Hepatic stellate cell (primary cell): ENCODE measurements around the gene MICALL2.

ENCODE experiments used
- DNase-seq: peaks from one replicate; pipeline ENCODE4 v3.0.0; 2011; ENCODE audit warnings: low spot score

MICALL2 gene

DNA sequence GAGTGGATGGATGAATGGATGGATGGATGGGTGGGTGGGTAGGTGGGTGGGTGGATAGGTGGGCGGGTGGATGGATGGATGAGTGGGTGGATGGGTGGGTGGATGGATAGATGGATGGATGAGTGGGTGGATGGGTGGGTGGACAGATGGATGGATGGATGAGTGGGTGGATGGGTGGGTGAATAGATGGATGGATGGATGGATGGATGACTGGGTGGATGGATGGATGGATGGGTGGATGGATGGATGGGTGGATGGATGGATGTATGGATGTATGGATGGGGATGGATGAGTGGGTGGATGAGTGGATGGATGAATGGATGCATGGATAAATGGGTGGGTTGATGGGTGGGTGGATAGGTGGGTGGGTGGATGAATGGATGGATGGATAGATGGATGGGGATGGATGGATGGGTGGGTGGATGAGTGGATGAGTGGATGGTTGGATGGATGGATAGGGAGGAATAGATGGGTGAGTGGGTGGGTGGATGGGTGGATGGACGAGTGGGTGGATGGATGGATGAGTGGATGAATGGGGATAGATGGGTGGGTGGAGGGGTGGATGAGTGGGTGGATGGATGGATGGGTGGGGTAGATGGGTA lies 43.8 kb downstream of the MICALL2 start:
- DNase-seq: no peak

DNA sequence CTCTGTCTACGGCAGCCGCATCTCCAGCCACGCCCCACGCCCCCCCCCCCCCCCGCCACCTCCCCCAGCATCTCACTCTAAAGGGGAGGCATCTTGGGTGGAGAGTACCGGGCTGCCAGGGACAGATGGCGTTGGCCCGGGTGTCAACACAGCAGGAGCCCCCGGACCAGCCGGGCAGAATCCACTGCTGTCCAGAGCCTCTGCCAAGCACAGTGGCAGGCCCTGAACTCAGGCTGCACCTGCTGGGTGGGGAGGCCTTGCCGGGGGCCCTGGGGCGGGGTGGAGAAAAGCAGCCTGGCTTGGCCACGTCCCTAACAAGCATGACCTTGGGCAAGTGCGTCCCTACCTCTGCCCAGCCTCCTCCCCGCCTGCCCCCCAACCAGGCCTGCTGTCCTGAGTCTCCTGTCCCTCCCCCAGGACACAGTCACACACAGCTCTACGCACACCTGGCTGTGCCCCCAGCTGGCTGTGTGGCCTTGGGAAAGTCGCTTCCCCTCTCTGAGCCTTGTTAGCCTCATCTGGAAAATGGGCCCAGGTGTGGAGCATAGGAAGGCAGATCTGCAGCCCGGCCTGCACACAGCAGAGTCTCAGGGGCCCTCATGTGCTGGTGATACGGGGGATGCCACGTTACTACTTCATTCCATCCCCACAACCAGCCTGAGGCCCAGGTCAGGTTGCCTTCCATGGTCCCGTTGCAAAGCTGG lies 45.2 kb downstream of the MICALL2 start:
- no peak for DNase-seq

DNA sequence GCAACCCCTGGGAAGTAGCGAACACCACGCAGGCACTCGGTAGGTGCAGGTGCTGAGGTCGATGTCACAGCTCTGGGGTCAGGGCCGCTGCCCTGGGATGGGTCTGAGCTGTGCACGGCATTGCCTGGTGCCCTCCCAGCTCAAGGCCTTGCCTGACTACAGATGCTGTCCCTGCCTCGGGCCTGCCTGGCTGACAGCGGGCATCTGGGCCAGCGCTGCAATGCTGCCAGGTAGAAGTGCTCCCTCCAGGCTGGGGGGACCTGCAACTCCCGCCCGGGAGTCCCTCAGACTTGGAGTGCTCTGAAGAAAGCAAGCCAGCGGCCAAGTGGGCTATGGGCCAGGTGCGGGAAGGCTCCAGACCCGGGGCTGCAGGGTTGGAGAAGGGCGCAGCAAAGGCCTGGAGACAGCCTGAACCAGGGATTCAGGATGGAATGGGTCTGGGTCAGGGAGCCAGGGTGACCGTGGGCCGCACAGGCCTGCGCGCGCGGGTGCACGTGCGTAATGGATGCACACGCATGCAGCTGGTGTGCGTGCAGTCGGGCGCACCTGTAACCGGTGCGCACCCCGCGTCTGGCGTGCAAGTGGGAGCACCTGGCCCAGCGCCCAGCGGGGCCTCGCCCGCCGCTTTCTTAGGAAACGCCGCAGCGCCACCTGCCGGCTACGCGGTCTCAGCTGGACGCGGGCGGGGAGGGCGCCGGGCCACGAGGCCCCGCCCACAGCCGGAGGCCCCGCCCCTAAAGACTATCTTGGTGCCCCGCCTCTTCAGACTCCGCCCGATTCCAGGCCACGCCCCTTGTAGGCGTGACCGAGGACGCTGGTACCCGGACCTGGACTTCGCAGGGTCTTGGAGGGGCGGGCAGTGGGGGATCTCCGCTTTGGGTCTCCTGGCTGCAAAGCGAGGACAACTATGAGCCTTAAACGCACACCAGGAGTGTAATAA lies 46.7 kb downstream of the MICALL2 start:
- DNase-seq: peak; percentile 95

DNA sequence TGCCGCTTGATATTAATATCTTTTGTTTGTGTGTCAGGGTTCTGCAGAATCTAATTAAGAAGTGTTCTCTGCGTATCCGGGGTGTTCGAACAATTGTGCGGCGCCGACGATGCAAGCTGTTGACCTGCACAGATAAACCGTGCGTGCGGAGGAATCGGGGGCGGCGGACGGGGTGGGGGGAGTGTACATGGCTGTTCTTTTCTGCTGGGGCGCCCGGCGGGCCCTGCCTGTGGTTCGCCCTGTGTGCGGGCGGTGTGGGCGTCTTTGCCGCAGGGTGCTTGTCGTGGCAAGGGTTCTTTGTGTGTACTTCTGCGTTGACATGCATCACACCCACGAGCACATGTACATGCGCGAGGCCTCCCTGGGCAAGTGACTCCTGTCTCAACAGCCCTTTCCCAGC lies 47.9 kb downstream of the MICALL2 start:
- no peak for DNase-seq

DNA sequence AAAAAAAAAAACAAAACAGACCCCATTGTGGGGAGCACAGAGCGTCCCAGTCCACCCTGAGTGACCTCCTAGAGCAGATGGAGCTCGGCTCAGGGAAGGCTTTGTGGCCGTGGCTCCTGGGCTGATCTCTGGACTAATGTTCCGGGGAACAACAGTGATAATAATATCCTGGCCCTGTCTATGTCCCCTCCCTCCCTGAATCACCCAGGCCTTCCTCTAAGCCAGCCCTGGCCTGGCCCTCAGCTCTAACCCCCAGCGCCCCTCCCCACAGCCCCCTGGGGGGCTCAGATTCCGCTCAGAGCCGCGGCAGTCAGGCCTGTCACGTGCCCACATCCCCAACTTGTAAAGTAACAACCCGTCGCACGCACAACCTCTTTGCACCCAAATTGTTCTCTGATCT lies 48.3 kb downstream of the MICALL2 start:
- DNase-seq: no peak

DNA sequence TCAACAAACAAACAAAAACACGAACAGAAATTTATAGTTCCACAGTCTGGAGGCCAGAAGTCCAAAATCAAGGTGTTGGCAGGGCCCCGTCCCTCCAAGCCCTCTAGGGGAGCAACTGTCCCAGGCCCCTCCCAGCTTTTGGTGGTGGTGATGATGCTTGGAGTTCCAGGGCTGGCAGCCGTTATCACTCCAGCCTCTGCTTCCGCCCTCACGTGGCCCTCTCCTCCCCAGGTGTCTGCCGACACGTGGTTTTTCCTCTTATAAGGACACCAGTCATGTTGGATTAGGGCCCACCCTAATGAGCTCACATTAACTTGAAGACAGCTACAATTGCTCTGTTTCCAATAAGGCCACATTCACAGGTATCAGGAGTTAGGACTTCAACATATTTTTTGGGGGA lies 49.7 kb downstream of the MICALL2 start:
- no peak for DNase-seq

DNA sequence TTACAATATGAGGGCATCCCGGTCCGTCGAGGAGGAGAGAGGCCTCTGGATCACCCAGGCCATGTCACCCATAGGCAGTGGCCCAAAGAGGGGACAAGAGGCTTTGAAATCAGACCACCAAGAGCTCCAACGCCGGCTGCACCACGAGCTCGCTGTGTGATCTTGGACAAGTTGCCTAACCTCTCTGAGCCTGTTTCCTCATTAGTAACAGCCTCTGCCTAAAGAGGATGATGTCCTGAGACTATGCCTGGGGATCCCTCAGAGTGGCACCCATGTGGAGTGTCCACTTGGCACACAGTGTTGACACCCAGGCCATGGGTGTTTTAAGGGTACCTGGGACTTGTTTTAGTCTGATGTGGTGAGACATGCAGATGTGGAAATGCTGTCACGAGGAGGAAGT lies 50.8 kb downstream of the MICALL2 start:
- DNase-seq: no peak

DNA sequence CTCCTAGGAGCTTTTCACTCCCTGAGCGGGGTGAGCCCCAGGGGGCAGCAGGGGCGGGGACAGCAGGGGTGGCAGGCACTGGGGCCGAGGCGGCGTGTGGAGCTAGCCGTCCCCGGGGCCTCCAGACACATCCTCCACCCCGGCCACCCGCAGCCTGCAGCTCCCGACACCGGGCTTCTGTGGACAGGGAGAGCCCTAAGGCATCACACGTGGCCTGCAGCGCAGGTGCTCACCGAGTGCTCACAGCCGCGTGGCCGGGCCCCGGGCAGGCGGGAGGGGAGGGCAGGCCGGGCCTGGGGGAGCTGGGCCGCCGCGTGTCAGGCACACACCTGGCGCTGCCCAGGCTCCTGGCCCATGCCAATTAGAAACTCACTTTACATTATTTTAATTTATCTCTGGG lies 51.4 kb downstream of the MICALL2 start:
- DNase-seq: no peak

DNA sequence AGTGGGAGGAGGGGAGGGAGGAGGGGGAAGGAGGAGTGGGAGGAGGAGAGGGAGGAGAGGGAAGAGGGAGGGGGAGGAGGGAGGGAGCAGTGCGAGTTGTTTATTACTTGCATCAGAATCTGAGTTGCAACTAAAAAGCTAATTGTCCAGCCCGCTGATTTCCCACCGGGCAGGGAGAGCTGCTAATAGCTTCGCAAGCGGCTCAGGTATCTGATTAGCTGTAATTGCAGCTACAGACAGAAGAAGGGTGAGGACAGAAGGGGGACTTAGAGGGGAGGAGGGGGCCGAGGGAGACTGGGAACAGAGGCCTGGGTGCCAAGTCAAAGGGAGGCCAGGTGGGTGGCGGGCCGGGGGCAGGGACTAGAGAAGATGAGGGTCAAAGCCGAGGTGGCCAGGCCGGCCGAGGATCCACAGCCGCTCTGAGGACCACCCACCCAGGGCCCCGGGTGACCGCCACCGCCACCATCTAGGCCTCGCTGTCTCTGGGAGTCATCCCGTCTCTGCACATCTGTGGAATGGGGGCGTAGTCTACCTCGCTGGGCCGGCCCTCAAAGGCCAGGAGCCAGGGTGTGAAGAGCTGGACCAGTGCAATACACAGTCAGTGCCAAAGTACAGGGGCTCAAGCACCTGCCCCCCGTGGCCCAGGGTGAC lies 54.2 kb downstream of the MICALL2 start:
- DNase-seq: no peak

DNA sequence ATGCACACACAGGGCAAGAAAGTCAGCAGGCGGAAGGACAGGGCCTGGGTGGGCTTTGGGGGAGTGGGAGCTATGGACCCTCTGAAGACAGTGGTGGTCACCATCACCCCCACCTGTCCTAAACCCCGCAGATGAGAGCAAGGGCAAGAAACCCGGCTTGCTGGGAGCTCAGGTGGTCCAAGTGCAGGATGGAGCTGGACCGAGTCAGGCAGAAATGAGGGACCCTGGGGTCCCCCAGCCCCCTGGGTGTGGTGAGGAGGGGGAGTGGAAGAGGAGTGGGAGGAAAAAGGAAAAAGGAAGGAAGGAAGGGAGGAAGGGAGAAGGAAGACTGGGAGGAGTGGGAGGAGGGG lies 54.8 kb downstream of the MICALL2 start:
- DNase-seq: no peak

DNA sequence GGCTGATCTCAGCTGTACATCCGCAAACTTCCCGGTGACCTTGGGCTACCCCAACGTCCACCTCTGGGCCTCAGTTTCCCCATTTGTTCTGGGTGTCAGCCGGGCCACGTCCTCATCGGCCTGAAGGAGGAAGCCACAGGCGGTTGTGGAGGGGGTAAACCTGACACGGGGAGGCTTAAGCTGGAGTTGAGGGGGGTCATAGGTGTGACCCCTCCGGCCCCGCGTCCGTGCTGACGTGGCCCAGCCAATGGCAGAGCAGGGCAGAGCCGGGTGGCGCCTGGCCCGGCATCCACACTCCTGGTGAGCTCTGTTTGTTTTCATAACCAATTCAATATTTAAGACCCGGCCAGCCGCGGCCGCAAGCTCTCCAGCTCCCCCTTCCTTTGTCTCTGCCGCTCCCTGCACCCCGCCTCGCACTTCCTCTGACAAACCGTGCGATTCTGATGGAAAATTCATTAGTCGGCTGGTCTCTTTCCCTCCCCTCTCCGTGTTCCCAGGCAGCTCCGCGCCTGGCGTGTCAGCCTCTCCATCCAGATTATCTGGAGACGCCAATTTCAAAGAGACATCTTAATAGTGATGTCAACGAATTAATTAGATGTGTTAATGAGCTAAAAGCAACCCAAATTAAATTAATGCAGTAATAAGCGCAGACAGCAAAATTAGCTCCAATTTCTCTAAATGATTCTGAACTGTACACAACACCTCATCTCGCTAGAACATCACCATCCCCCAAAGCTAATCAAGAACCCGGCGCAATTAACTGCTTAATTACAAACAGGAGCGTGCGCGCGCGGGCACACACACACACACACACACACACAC lies 55.4 kb downstream of the MICALL2 start:
- DNase-seq: peak; percentile 60

DNA sequence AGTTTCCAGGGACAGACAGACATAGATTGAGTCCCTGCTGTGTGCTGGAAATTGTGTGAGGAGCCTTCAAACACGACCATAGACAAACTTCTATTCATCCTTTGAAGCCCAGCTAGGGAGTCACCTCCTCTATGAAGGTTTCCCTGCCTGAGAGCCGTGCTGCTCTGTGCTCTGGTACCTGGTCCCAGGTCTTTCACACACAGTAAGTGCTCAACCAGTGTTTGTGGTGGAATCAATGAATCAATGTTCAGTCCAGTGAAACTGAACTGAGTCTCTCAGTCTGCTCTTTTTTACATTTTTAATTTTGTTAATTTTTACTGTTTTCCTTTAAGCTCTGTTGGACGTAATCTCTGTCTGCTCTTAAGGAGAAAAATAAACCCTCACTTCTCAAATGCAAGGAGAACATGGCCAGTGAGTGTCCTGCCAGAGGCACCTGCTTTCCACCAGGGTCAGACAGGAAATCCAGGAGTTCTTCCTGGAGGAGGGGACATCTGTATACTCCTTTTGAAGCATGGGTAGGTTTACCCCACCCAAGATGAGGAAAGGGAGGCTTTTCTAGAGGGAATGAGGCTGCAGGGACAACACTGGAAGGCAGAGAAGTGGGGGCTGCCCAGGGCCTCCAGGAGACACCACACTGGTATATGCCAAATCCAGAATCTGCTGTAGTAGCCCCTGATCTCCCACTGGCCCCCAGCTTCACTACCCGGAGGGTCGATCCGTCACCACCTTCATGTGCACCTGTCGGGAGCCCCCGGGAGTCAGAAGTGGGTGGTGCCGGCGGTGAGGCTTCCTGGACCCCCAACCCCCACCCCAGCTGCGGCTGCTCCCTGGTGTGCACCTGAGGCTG lies 56.3 kb downstream of the MICALL2 start:
- DNase-seq: no peak

DNA sequence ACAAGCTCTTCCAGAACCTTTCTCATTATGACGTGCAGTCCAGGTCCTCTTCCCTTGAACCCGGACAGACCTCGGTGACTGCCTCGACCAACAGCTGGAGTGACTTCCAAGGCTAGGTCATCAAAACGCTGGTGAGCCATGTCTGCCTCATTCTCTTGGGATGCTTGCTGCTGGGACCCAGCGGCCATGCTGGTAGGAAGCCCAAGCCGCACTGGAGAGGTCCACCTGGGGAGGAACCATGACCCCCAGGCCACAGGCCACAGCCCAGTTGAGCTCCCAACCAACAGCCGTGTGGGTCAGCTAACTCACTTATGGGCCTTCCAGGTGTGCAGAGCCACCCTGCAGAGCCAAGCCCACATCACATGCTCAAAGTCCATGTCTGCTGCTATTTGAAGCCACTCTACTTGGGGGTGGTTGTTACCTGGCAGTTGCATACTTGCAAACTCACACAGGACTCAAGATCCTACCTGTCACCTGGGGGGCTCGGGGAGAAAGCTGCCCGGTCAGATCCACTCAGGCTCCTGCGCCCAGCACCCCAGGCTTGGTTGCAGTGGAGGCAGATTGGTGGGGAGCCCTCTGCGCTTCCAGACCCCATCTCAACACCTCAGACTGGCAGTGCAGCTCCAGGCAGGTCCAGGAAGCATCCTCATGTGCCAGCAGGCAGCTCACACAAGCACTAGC lies 57.0 kb downstream of the MICALL2 start:
- no peak for DNase-seq

DNA sequence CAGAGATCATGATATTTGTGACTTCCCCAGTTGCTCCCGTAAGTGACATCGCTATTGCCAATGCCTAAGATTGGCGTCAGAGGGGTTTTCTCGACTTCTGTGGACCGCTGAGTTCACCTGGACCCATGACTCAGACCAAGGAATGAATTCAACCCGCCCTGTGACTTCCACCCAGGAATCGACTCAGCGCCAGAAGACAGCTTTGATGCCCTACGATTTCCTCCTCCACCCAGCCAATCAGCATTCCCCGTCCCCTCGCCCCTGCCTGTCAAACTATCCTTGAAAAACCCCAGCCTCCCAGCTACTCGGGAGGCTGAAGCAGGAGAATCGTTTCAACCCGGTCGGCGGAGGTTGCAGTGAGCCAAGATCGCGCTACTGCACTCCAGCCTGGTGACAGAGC lies 58.3 kb downstream of the MICALL2 start:
- no peak for DNase-seq

DNA sequence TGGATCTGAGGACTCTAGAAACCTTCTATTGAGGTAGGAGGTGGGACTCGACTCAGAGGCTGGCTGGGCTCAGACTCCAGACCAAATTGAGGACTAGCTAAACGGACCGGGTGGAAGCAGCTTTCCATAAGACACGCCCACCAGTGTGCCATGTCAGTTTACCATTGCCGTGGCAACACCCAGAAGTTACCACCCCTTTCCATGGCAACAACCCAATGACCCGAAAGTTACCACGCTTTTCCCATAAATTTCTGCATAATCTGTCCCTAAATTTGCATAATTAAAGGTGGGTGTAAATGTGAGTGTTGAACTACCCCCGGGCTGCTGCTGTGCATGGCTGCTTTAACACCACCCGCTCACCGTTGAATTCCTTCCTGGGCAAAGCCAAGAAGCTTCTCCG lies 58.9 kb downstream of the MICALL2 start:
- DNase-seq: no peak

DNA sequence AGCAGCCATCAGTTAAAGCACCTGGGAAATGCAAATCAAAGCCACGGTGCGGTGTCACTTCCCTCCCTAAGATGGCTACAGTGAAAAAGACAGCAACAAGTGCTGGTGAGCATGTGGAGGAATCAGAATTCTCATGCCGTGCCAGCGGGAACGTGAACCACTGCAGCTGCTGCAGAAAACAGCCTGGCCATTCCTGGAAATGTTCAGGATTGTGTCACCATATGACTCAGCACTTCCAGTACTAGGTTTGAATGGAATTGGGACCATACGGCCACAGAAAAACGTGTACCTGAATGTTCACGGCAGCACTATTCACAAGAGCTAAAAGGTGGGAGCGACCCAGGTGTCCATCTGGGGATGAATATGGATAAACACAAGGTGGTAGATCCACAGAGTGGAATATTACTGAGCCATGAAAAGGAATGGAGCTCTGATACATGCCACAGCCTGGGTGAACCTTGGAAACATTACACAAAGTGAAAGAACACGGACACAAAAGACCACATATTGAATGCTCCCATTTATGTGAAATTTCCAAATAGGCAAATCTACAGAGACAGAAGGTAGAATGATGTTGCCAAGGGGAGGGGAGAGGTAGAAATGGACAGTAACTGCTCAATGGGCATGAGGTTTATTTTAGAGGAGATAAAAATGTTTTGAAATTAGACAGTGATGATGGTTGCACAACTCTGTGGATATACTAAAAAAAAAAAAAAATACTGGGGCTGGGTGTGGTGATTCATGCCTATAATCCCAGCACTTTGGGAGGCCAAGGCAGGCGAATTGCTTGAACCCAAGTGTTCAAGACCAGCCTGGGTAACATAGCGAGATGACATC lies 61.6 kb downstream of the MICALL2 start:
- DNase-seq: no peak

DNA sequence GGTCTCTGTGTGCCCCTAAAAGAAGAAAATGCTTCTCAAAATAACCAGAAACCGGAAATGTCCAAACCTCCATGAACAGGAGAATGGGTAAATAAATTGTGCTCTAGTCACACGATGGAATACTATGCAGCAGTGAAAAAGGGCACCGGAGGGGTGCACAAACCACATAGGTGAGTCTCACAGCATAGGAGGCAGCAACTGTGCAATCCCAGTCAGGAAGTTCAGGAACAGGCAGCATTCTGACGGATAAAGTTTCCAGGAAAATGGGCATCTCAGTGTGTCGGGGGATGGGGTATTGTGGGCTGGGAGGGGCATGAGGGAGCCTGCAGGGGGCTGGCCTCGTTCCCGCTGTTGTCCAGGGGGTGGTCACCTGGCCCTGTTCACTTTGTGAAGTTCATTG lies 63.1 kb downstream of the MICALL2 start:
- DNase-seq: no peak

DNA sequence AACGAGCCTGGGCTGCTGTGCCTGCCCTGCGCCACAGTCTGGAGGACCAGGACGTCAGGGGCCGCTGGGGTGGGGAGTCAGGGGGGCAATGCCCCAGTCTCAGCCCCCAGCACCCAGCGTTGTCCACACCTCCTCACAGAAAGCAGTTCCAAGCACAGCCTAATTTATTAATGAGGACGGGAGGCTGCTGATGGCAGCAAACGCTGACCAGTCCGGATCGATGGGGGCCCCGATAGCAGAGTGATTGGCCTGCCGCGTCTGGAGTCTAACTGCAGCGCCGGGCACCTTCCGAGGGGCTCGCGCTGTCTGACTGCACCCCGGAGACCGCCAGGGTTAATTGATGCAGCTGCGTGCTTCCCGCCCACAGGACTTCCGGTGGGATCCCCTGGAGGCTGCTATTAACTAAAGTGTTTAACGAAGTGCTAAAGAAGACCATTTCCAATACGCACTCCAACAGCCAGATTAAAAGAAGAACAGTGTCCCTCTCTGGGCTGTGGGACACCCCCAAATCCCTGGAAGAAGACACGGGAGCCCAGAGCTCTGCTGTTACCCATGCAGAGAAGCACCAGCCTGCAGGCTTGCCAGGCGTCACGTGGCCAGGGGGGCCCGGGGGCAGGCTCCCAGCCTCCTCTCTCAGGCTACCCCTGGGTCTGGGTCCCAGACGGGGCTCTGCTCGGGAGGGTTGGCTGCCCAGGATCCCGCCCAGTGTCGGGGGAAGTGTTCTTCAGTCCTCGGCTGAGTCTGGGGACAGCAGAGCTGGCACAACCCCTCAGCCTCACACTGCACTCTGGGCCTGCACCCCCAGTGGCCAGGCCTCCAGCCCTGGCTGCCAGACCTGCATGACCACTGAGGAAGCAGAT lies 63.8 kb downstream of the MICALL2 start:
- no peak for DNase-seq
